OCI-LY7 (cell line): Measurements from ENCODE around the gene TNFAIP3. TPM values are rescaled to one million over a fixed set of nuclear protein-coding genes. Genes with fewer than 3 reads are reported as not detected.
A peak's percentile ranks its signal among the peaks of the same experiment; 100 is the strongest.

Experiments used
- BruUV-seq: library from RNA; stranded (reverse); fragments of 400-500 nt; replicated peaks from 2 replicates; lab custom pipeline; 2021; lab: Mats Ljungman, UMichigan
- CTCF ChIA-PET: fragments of 300-600 bp; sonication (Branson Sonifier 250); formaldehyde crosslinking; loops from one replicate; lab custom pipeline; 2022; ENCODE audit warnings: antibody characterized with exemption; ENCODE audit not compliant: unreplicated experiment; lab: Charles Lee
- POLR2A ChIA-PET: fragments of 300-600 bp; sonication (Branson Sonifier 250); formaldehyde crosslinking; loops from one replicate; lab custom pipeline; 2022; ENCODE audit warnings: antibody characterized with exemption; lab: Charles Lee
- DNase-seq: peaks from one replicate; pipeline ENCODE4 v3.0.0-alpha.2; 2015; ENCODE audit warnings: low spot score
- H2AFZ ChIP-seq: fragments of 200-600 bp; sonication (generic), shearing (Covaris generic); 2 replicates; pipeline ENCODE4 v1.6.1; 2014; ENCODE audit warnings: mild to moderate bottlenecking, antibody characterized with exemption, low read length, moderate library complexity
- H3K27ac ChIP-seq: fragments of 200-600 bp; sonication (generic); 2 replicates; pipeline ENCODE4 v1.5.1; 2014; ENCODE audit warnings: mixed run types, low read depth, mild to moderate bottlenecking, moderate library complexity, low read length, inconsistent platforms; ENCODE audit not compliant: poor library complexity, severe bottlenecking
- H3K36me3 ChIP-seq: fragments of 200-600 bp; sonication (generic); 2 replicates; pipeline ENCODE4 v1.6.1; 2014; ENCODE audit warnings: mild to moderate bottlenecking, antibody characterized with exemption, low read length, moderate library complexity, mixed read lengths; ENCODE audit not compliant: insufficient read depth
- H3K4me1 ChIP-seq: fragments of 200-600 bp; sonication (generic); 2 replicates; pipeline ENCODE4 v1.5.1; 2014; ENCODE audit warnings: mild to moderate bottlenecking, low read length; ENCODE audit not compliant: insufficient read depth, poor library complexity, severe bottlenecking
- H3K4me2 ChIP-seq: fragments of 200-600 bp; sonication (generic); 2 replicates; pipeline ENCODE4 v1.6.1; 2014; ENCODE audit warnings: mild to moderate bottlenecking, low read length
- H3K4me3 ChIP-seq: fragments of 200-600 bp; sonication (generic); 2 replicates; pipeline ENCODE4 v1.5.1; 2014; ENCODE audit warnings: mild to moderate bottlenecking, low read depth, low read length; ENCODE audit not compliant: poor library complexity, severe bottlenecking
- H3K79me2 ChIP-seq: fragments of 200-600 bp; sonication (generic); 2 replicates; pipeline ENCODE4 v1.6.1; 2016; ENCODE audit warnings: low read depth, mild to moderate bottlenecking, low read length, moderate library complexity, mixed read lengths; ENCODE audit not compliant: insufficient read depth
- H3K9me2 ChIP-seq: fragments of 200-600 bp; sonication (generic); 2 replicates; pipeline ENCODE4 v1.6.1; 2016; ENCODE audit warnings: mild to moderate bottlenecking, low read length, mixed read lengths; ENCODE audit not compliant: insufficient read depth
- H3K9me3 ChIP-seq: fragments of 200-600 bp; sonication (generic); 2 replicates; pipeline ENCODE4 v1.6.1; 2014; ENCODE audit warnings: mild to moderate bottlenecking, mixed run types, low read length, mixed read lengths
- H4K20me1 ChIP-seq: fragments of 200-600 bp; sonication (generic); 2 replicates; pipeline ENCODE4 v1.6.1; 2014; ENCODE audit warnings: mild to moderate bottlenecking, antibody characterized with exemption, low read length, moderate library complexity, mixed read lengths; ENCODE audit not compliant: insufficient read depth
- EZH2phosphoT487 ChIP-seq: fragments of 200-600 bp; sonication (generic); IDR thresholded peaks from 2 replicates; pipeline ENCODE4 v1.6.1; 2018; ENCODE audit warnings: low read depth, borderline replicate concordance, mild to moderate bottlenecking, mixed run types, antibody characterized with exemption, low read length, moderate library complexity, mixed read lengths
- intact Hi-C: fragments of 100-400 bp; cut with micrococcal nuclease; formaldehyde crosslinking; loops from one replicate; pipeline ENCODE4 v1.10.0; 2022; ENCODE audit not compliant: unreplicated experiment
- total RNA-seq, 2 experiments: library from RNA; depleted of rRNA in 1 of 2; stranded (reverse); fragments of >200 nt in 1 of 2; shearing (Covaris generic) in 1 of 2; gene quantifications; 2 replicates each; pipeline ENCODE4 v1.2.3, GENCODE V29; 2014 to 2022
- TF ChIP-seq, protein P1 (sequence below): fragments of 200-600 bp; sonication (generic); conservative IDR thresholded peaks from 2 replicates; pipeline ENCODE4 v1.5.1; 2014; ENCODE audit warnings: mild to moderate bottlenecking, antibody characterized with exemption, low read length, moderate library complexity, mixed read lengths

TNFAIP3 gene
- total RNA-seq, 2 experiments from 2014 or later, result 8.8 to 28.3 TPM

GRCh38 chr6:137873273-137873762 is 6.3 kb downstream of the TNFAIP3 start:
- peaks cover 48% of the 10 kb centered on the region for H3K4me1 ChIP-seq

GRCh38 chr6:137874204-137875057 is 7.4 kb downstream of the TNFAIP3 start:
- no TSS peak for BruUV-seq
- Histone ChIP-seq H3K27ac (no peak overlapping the region), H3K9me2 (no peaks in the 10 kb centered on the region), H3K4me3 (no peak overlapping the region), H3K9me3 (no peaks in the 10 kb centered on the region), H3K4me1 (peaks cover 41% of the 10 kb centered on the region), H2AFZ (no peak overlapping the region), H3K79me2 (peaks cover 45% of the 10 kb centered on the region), H3K36me3 (peaks cover 85% of the 10 kb centered on the region), H4K20me1 (peaks cover 5% of the 10 kb centered on the region; the same call in 1 of the 2 replicates), H3K4me2 (no peak overlapping the region)
- intact Hi-C loops, result no loop called here
- POLR2A ChIA-PET, result interaction anchor here (0.5 to 1.3 kb wide), 3 partner anchors 21 to 170 kb away, joined by 3 to 4 read pairs (median 3); no protein-coding TSS in a partner anchor
- TF ChIP-seq EZH2phosphoT487, result no peak
- TF ChIP-seq, protein P1, sequence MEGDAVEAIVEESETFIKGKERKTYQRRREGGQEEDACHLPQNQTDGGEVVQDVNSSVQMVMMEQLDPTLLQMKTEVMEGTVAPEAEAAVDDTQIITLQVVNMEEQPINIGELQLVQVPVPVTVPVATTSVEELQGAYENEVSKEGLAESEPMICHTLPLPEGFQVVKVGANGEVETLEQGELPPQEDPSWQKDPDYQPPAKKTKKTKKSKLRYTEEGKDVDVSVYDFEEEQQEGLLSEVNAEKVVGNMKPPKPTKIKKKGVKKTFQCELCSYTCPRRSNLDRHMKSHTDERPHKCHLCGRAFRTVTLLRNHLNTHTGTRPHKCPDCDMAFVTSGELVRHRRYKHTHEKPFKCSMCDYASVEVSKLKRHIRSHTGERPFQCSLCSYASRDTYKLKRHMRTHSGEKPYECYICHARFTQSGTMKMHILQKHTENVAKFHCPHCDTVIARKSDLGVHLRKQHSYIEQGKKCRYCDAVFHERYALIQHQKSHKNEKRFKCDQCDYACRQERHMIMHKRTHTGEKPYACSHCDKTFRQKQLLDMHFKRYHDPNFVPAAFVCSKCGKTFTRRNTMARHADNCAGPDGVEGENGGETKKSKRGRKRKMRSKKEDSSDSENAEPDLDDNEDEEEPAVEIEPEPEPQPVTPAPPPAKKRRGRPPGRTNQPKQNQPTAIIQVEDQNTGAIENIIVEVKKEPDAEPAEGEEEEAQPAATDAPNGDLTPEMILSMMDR, result no peak
- CTCF ChIA-PET, result no interaction called here
- DNase-seq, result no peak

More at GRCh38 chr6:137873273-137873762, 6.3 kb downstream of the TNFAIP3 start:
- CTCF ChIA-PET, result no interaction called here
- Histone ChIP-seq H3K27ac (no peak overlapping the region), H3K79me2 (peaks cover 56% of the 10 kb centered on the region), H2AFZ (no peak overlapping the region), H3K4me2 (peak overlapping the region; percentile 6; the same call in 1 of the 2 replicates), H3K4me3 (no peak overlapping the region), H3K9me3 (no peaks in the 10 kb centered on the region), H3K36me3 (peaks cover 74% of the 10 kb centered on the region), H4K20me1 (peaks cover 7% of the 10 kb centered on the region; the same call in 1 of the 2 replicates), H3K9me2 (no peaks in the 10 kb centered on the region)
- DNase-seq, result no peak
- intact Hi-C loops, result no loop called here
- BruUV-seq, result no TSS peak
- TF ChIP-seq EZH2phosphoT487, result no peak
- TF ChIP-seq, protein P1, result no peak
- POLR2A ChIA-PET, result interaction anchor here (0.8 to 1.6 kb wide), 5 partner anchors 8 to 141 kb away, joined by 3 to 7 read pairs (median 3); no protein-coding TSS in a partner anchor
